Ishikawa (cell line): ENCODE measurements around the gene FRMPD4.

Experiments used
- CEBPB ChIP-seq: IDR thresholded peaks from 2 replicates; pipeline ENCODE4 v1.6.1; 2012
- EGR1 ChIP-seq: IDR thresholded peaks from 2 replicates; pipeline ENCODE4 v1.6.1; 2012
- EP300 ChIP-seq: IDR thresholded peaks from 2 replicates; pipeline ENCODE4 v1.6.1; 2012; ENCODE audit warnings: borderline replicate concordance
- FOXM1 ChIP-seq: IDR thresholded peaks from 2 replicates; pipeline ENCODE4 v1.6.1; 2012; ENCODE audit warnings: low read depth, borderline replicate concordance
- MAX ChIP-seq: IDR thresholded peaks from 2 replicates; pipeline ENCODE4 v1.6.1; 2012
- RAD21 ChIP-seq: IDR thresholded peaks from 2 replicates; pipeline ENCODE4 v1.6.1; 2012; ENCODE audit warnings: low read depth
- REST ChIP-seq: IDR thresholded peaks from 2 replicates; pipeline ENCODE4 v1.6.1; 2012; ENCODE audit warnings: low read depth, mild to moderate bottlenecking
- TCF12 ChIP-seq: IDR thresholded peaks from 2 replicates; pipeline ENCODE4 v1.6.1; 2012; ENCODE audit warnings: low read depth
- TEAD4 ChIP-seq: IDR thresholded peaks from 2 replicates; pipeline ENCODE4 v1.6.1; 2012
- ZBTB7A ChIP-seq: IDR thresholded peaks from 2 replicates; pipeline ENCODE4 v1.6.1; 2012; ENCODE audit warnings: low read depth

GRCh38 chrX:12149670-12150407, 11.6 kb downstream of the FRMPD4 start:
- TF ChIP-seq RAD21 (no peak), EP300 (no peak), ZBTB7A (no peak), TEAD4 (no peak), CEBPB (no peak), REST (no peak), MAX (no peak), EGR1 (no peak), TCF12 (no peak), FOXM1 (no peak)
